Hepatocyte (in vitro differentiated cells): ENCODE results near the gene PRLH. TPM values are rescaled to one million over a fixed set of nuclear protein-coding genes. Genes with fewer than 3 reads are reported as not detected.

Source experiments
- DNase-seq: peaks from one replicate; pipeline ENCODE4 v3.0.0-alpha.2; 2016; ENCODE audit warnings: low spot score
- H2AFZ ChIP-seq: fragments of 200-600 bp; sonication (generic); 2 replicates; pipeline ENCODE4 v1.6.0; 2016; ENCODE audit warnings: antibody characterized with exemption, mild to moderate bottlenecking
- H3K27ac ChIP-seq: fragments of 200-600 bp; sonication (generic); 2 replicates; pipeline ENCODE4 v1.5.1; 2016; ENCODE audit warnings: mild to moderate bottlenecking
- H3K27me3 ChIP-seq: fragments of 200-600 bp; sonication (generic); 2 replicates; pipeline ENCODE4 v1.6.1; 2016
- H3K36me3 ChIP-seq: fragments of 200-600 bp; sonication (generic); replicated peaks from 2 replicates; pipeline ENCODE4 v1.5.1; 2016; ENCODE audit warnings: low read depth; ENCODE audit not compliant: insufficient read depth
- H3K4me1 ChIP-seq: fragments of 200-600 bp; sonication (generic); 2 replicates; pipeline ENCODE4 v1.5.1; 2016; ENCODE audit warnings: mild to moderate bottlenecking, moderate library complexity; ENCODE audit not compliant: insufficient read depth
- H3K4me2 ChIP-seq: fragments of 200-600 bp; sonication (generic); 2 replicates; pipeline ENCODE4 v1.6.0; 2016
- H3K4me3 ChIP-seq: fragments of 200-600 bp; sonication (generic); 2 replicates; pipeline ENCODE4 v1.5.1; 2016; ENCODE audit warnings: mild to moderate bottlenecking
- H3K79me2 ChIP-seq: fragments of 200-600 bp; sonication (generic); 2 replicates; pipeline ENCODE4 v1.6.0; 2017; ENCODE audit warnings: mild to moderate bottlenecking
- H3K9me2 ChIP-seq: fragments of 200-600 bp; sonication (generic); replicated peaks from 2 replicates; pipeline ENCODE4 v1.6.0; 2017; ENCODE audit warnings: mild to moderate bottlenecking; ENCODE audit not compliant: insufficient read depth
- H3K9me3 ChIP-seq: fragments of 200-600 bp; sonication (generic); 2 replicates; pipeline ENCODE4 v1.5.1; 2016; ENCODE audit warnings: low read depth, mild to moderate bottlenecking
- H4K20me1 ChIP-seq: fragments of 200-600 bp; sonication (generic); 2 replicates; pipeline ENCODE4 v1.6.0; 2016; ENCODE audit warnings: mild to moderate bottlenecking; ENCODE audit not compliant: insufficient read depth, poor library complexity, severe bottlenecking
- EZH2 ChIP-seq: fragments of 200-600 bp; sonication (generic); IDR thresholded peaks from 2 replicates; pipeline ENCODE4 v1.6.1; 2016; ENCODE audit warnings: antibody characterized with exemption, mild to moderate bottlenecking, borderline replicate concordance
- EZH2phosphoT487 ChIP-seq: fragments of 200-600 bp; sonication (generic); IDR thresholded peaks from one replicate; pipeline ENCODE4 v1.6.1; 2018; ENCODE audit warnings: antibody characterized with exemption, mild to moderate bottlenecking, low read depth, moderate library complexity; ENCODE audit not compliant: unreplicated experiment, severe bottlenecking
- WGBS: methylation state at CpG from one replicate; pipeline ENCODE4 v1.1.6; 2016; ENCODE audit warnings: low lambda C conversion rate; ENCODE audit errors: missing lambda C conversion rate; 5-methylcytosine and 5-hydroxymethylcytosine counted together
- polyA plus RNA-seq: library from polyadenylated mRNA; unstranded; fragments of >200 nt; fragmentation: Nextera tagmentation; extraction: Ambion mirVana; gene quantifications from 2 replicates; pipeline ENCODE4 v1.2.1, GENCODE V29; 2016
- total RNA-seq: library from RNA; depleted of rRNA; stranded (reverse); fragments of >200 nt; gene quantifications from 2 replicates; pipeline ENCODE4 v1.2.3, GENCODE V29; 2014
- TF ChIP-seq, protein P1 (sequence below): fragments of 200-600 bp; sonication (generic); IDR thresholded peaks from 2 replicates; pipeline ENCODE4 v1.5.1; 2016; ENCODE audit warnings: antibody characterized with exemption, mild to moderate bottlenecking; ENCODE audit not compliant: poor library complexity

PRLH gene
- total and polyA plus RNA-seq, 2 experiments from 2014 or later: not detected

- Histone ChIP-seq H3K27ac (no peak overlapping the region), H3K4me1 (peaks cover 11% of the 10 kb centered on the region), H3K27me3 (no peaks in the 10 kb centered on the region), H3K9me3 (no peaks in the 10 kb centered on the region), H3K9me2 (no peaks in the 10 kb centered on the region), H3K36me3 (no peaks in the 10 kb centered on the region), H3K4me3 (no peak overlapping the region), H2AFZ (no peak overlapping the region), H4K20me1 (no peaks in the 10 kb centered on the region), H3K4me2 (no peak overlapping the region), H3K79me2 (no peaks in the 10 kb centered on the region)
- no peak for TF ChIP-seq EZH2
- no peak for TF ChIP-seq EZH2phosphoT487
- TF ChIP-seq, protein P1, sequence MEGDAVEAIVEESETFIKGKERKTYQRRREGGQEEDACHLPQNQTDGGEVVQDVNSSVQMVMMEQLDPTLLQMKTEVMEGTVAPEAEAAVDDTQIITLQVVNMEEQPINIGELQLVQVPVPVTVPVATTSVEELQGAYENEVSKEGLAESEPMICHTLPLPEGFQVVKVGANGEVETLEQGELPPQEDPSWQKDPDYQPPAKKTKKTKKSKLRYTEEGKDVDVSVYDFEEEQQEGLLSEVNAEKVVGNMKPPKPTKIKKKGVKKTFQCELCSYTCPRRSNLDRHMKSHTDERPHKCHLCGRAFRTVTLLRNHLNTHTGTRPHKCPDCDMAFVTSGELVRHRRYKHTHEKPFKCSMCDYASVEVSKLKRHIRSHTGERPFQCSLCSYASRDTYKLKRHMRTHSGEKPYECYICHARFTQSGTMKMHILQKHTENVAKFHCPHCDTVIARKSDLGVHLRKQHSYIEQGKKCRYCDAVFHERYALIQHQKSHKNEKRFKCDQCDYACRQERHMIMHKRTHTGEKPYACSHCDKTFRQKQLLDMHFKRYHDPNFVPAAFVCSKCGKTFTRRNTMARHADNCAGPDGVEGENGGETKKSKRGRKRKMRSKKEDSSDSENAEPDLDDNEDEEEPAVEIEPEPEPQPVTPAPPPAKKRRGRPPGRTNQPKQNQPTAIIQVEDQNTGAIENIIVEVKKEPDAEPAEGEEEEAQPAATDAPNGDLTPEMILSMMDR: no peak
- no peak for DNase-seq
- 81% methylated on average over 6 of the region's 6 CpGs for WGBS
Observed at GRCh38 chr2:237539681-237540080, 26.7 kb upstream of the PRLH start.

DNA sequence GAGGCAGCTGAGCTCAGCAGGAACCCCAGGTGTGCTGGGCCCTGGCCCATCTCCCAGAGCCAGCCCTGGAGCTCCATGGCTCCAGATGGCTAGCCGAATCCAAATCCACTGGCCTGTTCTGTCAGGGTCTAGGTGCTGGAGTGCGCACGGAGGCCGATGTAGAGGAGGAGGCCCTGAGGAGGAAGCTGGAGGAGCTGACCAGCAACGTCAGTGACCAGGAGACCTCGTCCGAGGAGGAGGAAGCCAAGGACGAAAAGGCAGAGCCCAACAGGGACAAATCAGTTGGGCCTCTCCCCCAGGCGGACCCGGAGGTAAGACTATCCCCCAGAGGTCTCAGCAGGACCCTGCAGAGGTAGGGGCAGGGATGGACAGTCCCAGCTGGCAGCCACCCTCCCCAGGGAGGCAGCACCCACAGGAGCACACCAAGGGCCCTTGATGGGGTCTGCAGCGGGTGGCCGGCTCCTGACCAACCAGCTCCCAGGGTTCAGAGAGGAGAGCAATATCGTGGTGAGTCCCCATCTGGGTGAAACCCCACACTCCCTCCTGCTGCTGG, 26.1 kb upstream of the PRLH start:
- no peak for TF ChIP-seq EZH2phosphoT487
- TF ChIP-seq, protein P1: no peak
- no peak for TF ChIP-seq EZH2
- Histone ChIP-seq H3K4me3 (no peak overlapping the region), H3K36me3 (no peaks in the 10 kb centered on the region), H3K27me3 (no peaks in the 10 kb centered on the region), H3K9me2 (no peaks in the 10 kb centered on the region), H3K4me1 (peaks cover 11% of the 10 kb centered on the region), H3K4me2 (no peak overlapping the region), H3K27ac (no peak overlapping the region), H2AFZ (no peak overlapping the region), H3K79me2 (no peaks in the 10 kb centered on the region), H3K9me3 (no peaks in the 10 kb centered on the region), H4K20me1 (no peaks in the 10 kb centered on the region)
- DNase-seq: no peak
- 93% methylated on average over 13 of the region's 13 CpGs for WGBS

GRCh38 chr2:237540823-237541222, 25.6 kb upstream of the PRLH start:
- H2AFZ ChIP-seq: no peak overlapping the region
- H3K9me3 ChIP-seq: no peaks in the 10 kb centered on the region
- H3K4me2 ChIP-seq: no peak overlapping the region
- no peaks in the 10 kb centered on the region for H3K9me2 ChIP-seq
- H3K27ac ChIP-seq: no peak overlapping the region
- WGBS: 63% methylated on average over 6 of the region's 6 CpGs
- H4K20me1 ChIP-seq: no peaks in the 10 kb centered on the region
- H3K4me1 ChIP-seq: peaks cover 11% of the 10 kb centered on the region
- H3K27me3 ChIP-seq: no peaks in the 10 kb centered on the region
- no peaks in the 10 kb centered on the region for H3K36me3 ChIP-seq
- no peak overlapping the region for H3K4me3 ChIP-seq
- H3K79me2 ChIP-seq: no peaks in the 10 kb centered on the region
- no peak for TF ChIP-seq EZH2phosphoT487
- no peak for TF ChIP-seq EZH2
- no peak for DNase-seq

DNA sequence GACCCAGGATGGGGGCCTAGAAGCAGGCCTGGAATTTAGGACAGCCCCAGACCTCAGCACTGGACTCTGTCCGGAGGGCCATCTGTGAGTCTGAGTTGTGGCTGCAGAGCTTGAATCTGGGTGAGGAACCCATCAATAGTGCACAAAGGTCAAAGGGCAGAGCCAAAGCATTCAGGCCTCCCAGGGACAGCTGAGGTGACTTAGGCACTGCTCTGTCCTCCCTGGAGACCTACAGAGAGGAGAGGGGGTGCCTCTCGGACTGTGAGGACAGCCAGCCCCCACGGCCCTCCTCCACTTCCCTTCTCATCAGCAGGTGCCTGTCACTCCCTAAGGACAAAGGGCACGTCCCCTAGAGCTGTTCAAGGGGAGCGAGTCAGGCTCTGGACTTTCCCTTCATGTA, 25.1 kb upstream of the PRLH start:
- Histone ChIP-seq H3K27me3 (no peaks in the 10 kb centered on the region), H3K27ac (no peak overlapping the region), H3K4me3 (no peak overlapping the region), H4K20me1 (no peaks in the 10 kb centered on the region), H3K4me2 (no peak overlapping the region), H3K79me2 (no peaks in the 10 kb centered on the region), H3K36me3 (no peaks in the 10 kb centered on the region), H3K9me3 (no peaks in the 10 kb centered on the region), H3K4me1 (peaks cover 11% of the 10 kb centered on the region), H2AFZ (no peak overlapping the region), H3K9me2 (no peaks in the 10 kb centered on the region)
- no peak for DNase-seq
- TF ChIP-seq EZH2 (no peak), EZH2phosphoT487 (no peak)
- TF ChIP-seq, protein P1: no peak
- 68% methylated on average over 5 of the region's 5 CpGs for WGBS
